C4-2B (cell line): ENCODE measurements around the gene SAMD4B.

ENCODE experiments used
- CTCF ChIP-seq: fragments of 450-650 bp; conservative IDR thresholded peaks from 2 replicates; pipeline ENCODE4 v1.5.1; 2017; ENCODE audit warnings: mild to moderate bottlenecking
- ZFX ChIP-seq: fragments of 450-650 bp; IDR thresholded peaks from 2 replicates; pipeline ENCODE4 v1.6.1; 2017

- no peak for TF ChIP-seq ZFX
- no peak for TF ChIP-seq CTCF
These were observed 44.1 kb upstream of the SAMD4B start for GRCh38 chr19:39297931-39298634.
